ENCODE measurements around the gene WDR35. TPM values are rescaled to one million over a fixed set of nuclear protein-coding genes. Genes with fewer than 3 reads are reported as not detected.
"Not testable (repeated sequence)": the region's sequence is repeated elsewhere in the genome, so short reads cannot be mapped to it uniquely, and the experiment has no call there.

WDR35 gene
- total and polyA plus RNA-seq, 3 donors from 2014 or later: 18.5 to 24.9 (median 23.6) TPM

DNA sequence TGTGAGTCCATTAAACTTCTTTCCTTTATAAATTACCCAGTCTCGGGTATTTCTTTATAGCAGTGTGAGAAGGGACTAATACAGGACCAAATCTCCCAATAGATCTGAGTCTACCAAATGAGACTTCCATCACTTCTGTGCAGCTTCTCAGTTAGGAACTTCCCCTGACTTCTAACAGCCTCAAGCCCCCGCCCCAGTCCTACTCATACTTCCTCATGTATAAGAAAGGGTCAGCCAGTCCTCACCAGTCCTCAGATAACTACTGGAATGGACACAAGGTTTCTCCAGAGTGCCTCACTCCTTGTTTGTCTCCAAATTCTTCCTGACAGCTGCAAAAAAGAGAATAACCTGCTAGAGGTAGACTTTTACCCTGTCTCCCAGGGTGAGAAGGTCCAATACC is 107.6 kb downstream of the WDR35 start:
- no peak overlapping the region for H3K4me3 ChIP-seq
- DNase-seq: peak; percentile 4
- TF ChIP-seq, protein P1, sequence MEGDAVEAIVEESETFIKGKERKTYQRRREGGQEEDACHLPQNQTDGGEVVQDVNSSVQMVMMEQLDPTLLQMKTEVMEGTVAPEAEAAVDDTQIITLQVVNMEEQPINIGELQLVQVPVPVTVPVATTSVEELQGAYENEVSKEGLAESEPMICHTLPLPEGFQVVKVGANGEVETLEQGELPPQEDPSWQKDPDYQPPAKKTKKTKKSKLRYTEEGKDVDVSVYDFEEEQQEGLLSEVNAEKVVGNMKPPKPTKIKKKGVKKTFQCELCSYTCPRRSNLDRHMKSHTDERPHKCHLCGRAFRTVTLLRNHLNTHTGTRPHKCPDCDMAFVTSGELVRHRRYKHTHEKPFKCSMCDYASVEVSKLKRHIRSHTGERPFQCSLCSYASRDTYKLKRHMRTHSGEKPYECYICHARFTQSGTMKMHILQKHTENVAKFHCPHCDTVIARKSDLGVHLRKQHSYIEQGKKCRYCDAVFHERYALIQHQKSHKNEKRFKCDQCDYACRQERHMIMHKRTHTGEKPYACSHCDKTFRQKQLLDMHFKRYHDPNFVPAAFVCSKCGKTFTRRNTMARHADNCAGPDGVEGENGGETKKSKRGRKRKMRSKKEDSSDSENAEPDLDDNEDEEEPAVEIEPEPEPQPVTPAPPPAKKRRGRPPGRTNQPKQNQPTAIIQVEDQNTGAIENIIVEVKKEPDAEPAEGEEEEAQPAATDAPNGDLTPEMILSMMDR (IDR thresholded peaks at IDR 0.05): no peak
- no peak for TF ChIP-seq POLR2A (IDR thresholded peaks at IDR 0.05)
- WGBS, 2 donors: 90 to 92% methylated on average over 2 of the region's 2 CpGs
- H3K9me3 ChIP-seq: no peaks in the 10 kb centered on the region
- no peaks in the 10 kb centered on the region for H3K36me3 ChIP-seq (ENCODE audit: low read depth, missing control alignments)
- H3K27me3 ChIP-seq: no peaks in the 10 kb centered on the region
- H3K4me1 ChIP-seq: no peaks in the 10 kb centered on the region
- intact Hi-C loops (cut with DNase I; ENCODE audit: low total_unique reads): no loop called here
- no peak overlapping the region for H3K27ac ChIP-seq

DNA sequence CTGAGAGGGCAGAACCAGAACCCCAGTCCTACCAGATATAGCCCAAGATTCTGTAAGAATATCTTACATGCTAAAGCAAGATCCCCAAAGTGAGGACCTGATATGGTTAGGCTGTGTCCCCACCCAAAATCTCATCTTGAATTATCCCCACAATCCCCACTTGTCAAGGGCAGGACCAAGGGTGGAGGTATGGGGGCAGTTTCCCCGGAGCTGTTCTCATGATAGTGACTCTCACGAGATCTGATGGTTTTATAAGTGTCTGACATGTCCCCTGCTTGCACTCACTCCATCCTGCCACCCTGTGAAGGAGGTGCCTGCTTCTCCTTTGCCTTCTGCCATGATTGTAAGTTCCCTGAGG is 108.0 kb downstream of the WDR35 start:
- no peaks in the 10 kb centered on the region for H3K36me3 ChIP-seq (ENCODE audit: low read depth, missing control alignments)
- no peaks in the 10 kb centered on the region for H3K4me1 ChIP-seq
- H3K4me3 ChIP-seq: no peak overlapping the region
- no peak for DNase-seq
- H3K27me3 ChIP-seq: no peaks in the 10 kb centered on the region
- WGBS, 2 donors: 38 to 48% methylated on average over 2 of the region's 2 CpGs
- H3K27ac ChIP-seq: no peak overlapping the region
- TF ChIP-seq, protein P1 (IDR thresholded peaks at IDR 0.05): no peak
- TF ChIP-seq POLR2A (IDR thresholded peaks at IDR 0.05): no peak
- no peaks in the 10 kb centered on the region for H3K9me3 ChIP-seq
- intact Hi-C loops (cut with DNase I; ENCODE audit: low total_unique reads): no loop called here

DNA sequence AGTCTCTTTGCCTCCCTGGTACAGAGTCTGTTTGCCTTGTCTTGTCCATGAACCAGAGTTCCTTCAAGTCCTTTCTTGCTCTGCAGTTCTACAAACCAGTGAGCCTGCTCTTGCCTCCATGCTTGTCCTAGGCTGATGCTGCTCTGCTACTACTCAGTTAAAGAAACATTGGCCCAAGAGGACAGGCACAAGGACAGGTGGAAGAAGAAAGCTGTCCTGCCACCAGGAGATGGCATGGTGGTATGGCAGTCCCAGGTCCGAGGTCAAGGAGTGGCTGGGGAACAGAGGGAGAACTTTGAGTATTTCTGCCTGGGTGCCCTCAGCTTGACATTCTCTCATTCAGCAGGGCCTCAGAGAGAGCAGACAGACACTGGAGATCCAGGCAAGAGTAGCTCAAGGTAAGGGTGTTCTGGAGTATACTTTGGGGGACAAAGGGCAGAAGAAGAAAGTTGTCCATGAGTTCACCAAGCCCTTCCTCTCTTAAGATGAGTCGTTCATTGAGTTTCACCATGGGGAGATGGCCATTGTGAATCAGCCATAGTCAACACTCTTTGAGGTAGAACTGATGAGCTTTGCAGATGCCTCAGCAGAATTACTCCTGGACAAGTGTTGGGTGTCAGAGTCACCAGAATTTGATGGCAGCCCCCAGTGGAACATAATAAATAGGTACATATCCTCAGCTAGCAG is 108.5 kb downstream of the WDR35 start:
- no peaks in the 10 kb centered on the region for H3K36me3 ChIP-seq (ENCODE audit: low read depth, missing control alignments)
- H3K27me3 ChIP-seq: no peaks in the 10 kb centered on the region
- 51 to 94% methylated on average over 2 of the region's 2 CpGs for WGBS, 2 donors
- DNase-seq: peak; percentile 2
- no peak overlapping the region for H3K4me3 ChIP-seq
- H3K4me1 ChIP-seq: no peaks in the 10 kb centered on the region
- H3K9me3 ChIP-seq: no peaks in the 10 kb centered on the region
- no peak overlapping the region for H3K27ac ChIP-seq
- intact Hi-C loops (cut with DNase I; ENCODE audit: low total_unique reads): no loop called here
- TF ChIP-seq, protein P1 (IDR thresholded peaks at IDR 0.05): no peak
- no peak for TF ChIP-seq POLR2A (IDR thresholded peaks at IDR 0.05)

DNA sequence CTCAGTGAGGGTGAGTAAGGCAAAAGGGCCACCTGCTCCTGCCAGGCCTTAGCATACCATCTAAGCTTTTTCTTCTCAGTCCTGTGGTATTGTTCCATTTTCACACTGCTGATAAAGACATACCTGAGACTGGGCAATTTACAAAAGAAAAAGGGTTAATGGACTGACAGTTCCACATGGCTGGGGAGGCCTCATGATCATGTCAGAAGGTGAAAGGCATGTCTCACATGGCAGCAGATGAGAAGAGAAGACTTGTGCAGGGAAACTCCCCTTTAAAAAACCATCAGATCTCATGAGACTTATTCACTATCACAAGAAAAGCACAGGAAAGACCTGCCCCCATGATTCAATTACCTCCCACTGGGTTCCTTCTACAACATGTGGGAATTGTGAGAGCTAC is 109.7 kb downstream of the WDR35 start:
- H3K27me3 ChIP-seq; intact Hi-C loops (cut with DNase I; ENCODE audit: low total_unique reads); H3K4me1 ChIP-seq; H3K36me3 ChIP-seq (ENCODE audit: low read depth, missing control alignments); H3K9me3 ChIP-seq; H3K27ac ChIP-seq; DNase-seq; H3K4me3 ChIP-seq: not testable (repeated sequence)

DNA sequence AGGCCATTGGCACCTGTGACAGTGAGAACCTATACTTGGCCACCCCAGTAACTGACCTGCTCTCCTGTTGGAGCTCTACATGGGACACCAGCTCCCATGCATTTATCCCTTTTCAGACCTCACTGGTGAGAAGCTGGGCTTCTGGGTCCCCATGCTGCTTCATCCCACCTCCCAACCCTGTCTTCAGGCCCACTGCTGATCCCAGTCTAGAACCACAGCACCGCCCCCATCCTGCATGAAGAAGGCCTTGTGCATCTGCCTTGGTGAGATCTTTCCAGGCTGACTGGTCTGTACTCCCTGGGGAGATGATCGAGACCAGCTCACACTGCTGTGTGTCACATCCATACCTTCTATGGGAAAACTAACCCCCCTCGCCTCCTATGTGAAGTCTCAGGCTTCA is 110.8 kb downstream of the WDR35 start:
- TF ChIP-seq, protein P1 (IDR thresholded peaks at IDR 0.05): no peak
- TF ChIP-seq POLR2A (IDR thresholded peaks at IDR 0.05): no peak
- 92 to 96% methylated on average over 3 of the region's 3 CpGs for whole genome bisulfite sequencing, 2 donors
- H3K4me3 ChIP-seq: no peak overlapping the region
- H3K27me3 ChIP-seq: no peaks in the 10 kb centered on the region
- H3K9me3 ChIP-seq: no peaks in the 10 kb centered on the region
- DNase-seq: peak; percentile 9
- H3K36me3 ChIP-seq (ENCODE audit: low read depth, missing control alignments): no peaks in the 10 kb centered on the region
- no peak overlapping the region for H3K27ac ChIP-seq
- no peaks in the 10 kb centered on the region for H3K4me1 ChIP-seq
- intact Hi-C loops (cut with DNase I; ENCODE audit: low total_unique reads): no loop called here

Measured in testis (tissue), 3 donors.